Activated T-cell treated with anti-CD3 and anti-CD28 coated beads for 1 hour (primary cell): ENCODE data around the gene ZNF808.
"Not testable (repeated sequence)": the region's sequence is repeated elsewhere in the genome, so short reads cannot be mapped to it uniquely, and the experiment has no call there.

ENCODE experiments used
- DNase-seq: peaks from one replicate; pipeline ENCODE4 v3.0.0-alpha.2; 2020; ENCODE audit warnings: low read depth

ZNF808 gene

GRCh38 chr19:52535771-52536447 lies 8.4 kb downstream of the ZNF808 start:
- peak; percentile 91 for DNase-seq

GRCh38 chr19:52536448-52536800 lies 9.0 kb downstream of the ZNF808 start:
- DNase-seq: peak; percentile 11

- DNase-seq: not testable (repeated sequence)
Measured at GRCh38 chr19:52538815-52539214, 11.3 kb downstream of the ZNF808 start.

GRCh38 chr19:52541176-52541575 lies 13.7 kb downstream of the ZNF808 start:
- DNase-seq: not testable (repeated sequence)

GRCh38 chr19:52541608-52542007 lies 14.1 kb downstream of the ZNF808 start:
- no peak for DNase-seq

- not testable (repeated sequence) for DNase-seq
Measured at GRCh38 chr19:52542541-52542940, 15.1 kb downstream of the ZNF808 start.

- DNase-seq: no peak
Measured at GRCh38 chr19:52542984-52543664, 15.7 kb downstream of the ZNF808 start.

- no peak for DNase-seq
Measured at GRCh38 chr19:52554216-52554971, 26.9 kb downstream of the ZNF808 start.

- DNase-seq: no peak
Measured at GRCh38 chr19:52557231-52557995, 29.9 kb downstream of the ZNF808 start.

GRCh38 chr19:52558732-52559445 lies 31.4 kb downstream of the ZNF808 start:
- DNase-seq: not testable (repeated sequence)

- DNase-seq: not testable (repeated sequence)
Measured at GRCh38 chr19:52561611-52562010, 34.1 kb downstream of the ZNF808 start.

GRCh38 chr19:52566121-52566520 lies 38.7 kb downstream of the ZNF808 start:
- no peak for DNase-seq

- DNase-seq: no peak
Measured at GRCh38 chr19:52566588-52566987, 39.1 kb downstream of the ZNF808 start.

- DNase-seq: no peak
Measured at GRCh38 chr19:52567921-52568320, 40.5 kb downstream of the ZNF808 start.

- not testable (repeated sequence) for DNase-seq
Measured at GRCh38 chr19:52569638-52569999, 42.2 kb downstream of the ZNF808 start.

- DNase-seq: peak; percentile 93
Measured at GRCh38 chr19:52570000-52570861, 42.8 kb downstream of the ZNF808 start, which contains the start of gene ZNF701. TSS of gene ZNF701 (plus strand) at chr19:52570287. CDS start at chr19:52574148, 3,861 bp downstream.

- DNase-seq: no peak
Measured at GRCh38 chr19:52584736-52585440, 57.4 kb downstream of the ZNF808 start.

GRCh38 chr19:52585604-52586003 lies 58.1 kb downstream of the ZNF808 start:
- DNase-seq: no peak

GRCh38 chr19:52590728-52591127 lies 63.3 kb downstream of the ZNF808 start:
- no peak for DNase-seq

- no peak for DNase-seq
Measured at GRCh38 chr19:52592301-52592700, 64.8 kb downstream of the ZNF808 start.
